Measurements from ENCODE around the gene ART1.

The ART1 gene

DNA sequence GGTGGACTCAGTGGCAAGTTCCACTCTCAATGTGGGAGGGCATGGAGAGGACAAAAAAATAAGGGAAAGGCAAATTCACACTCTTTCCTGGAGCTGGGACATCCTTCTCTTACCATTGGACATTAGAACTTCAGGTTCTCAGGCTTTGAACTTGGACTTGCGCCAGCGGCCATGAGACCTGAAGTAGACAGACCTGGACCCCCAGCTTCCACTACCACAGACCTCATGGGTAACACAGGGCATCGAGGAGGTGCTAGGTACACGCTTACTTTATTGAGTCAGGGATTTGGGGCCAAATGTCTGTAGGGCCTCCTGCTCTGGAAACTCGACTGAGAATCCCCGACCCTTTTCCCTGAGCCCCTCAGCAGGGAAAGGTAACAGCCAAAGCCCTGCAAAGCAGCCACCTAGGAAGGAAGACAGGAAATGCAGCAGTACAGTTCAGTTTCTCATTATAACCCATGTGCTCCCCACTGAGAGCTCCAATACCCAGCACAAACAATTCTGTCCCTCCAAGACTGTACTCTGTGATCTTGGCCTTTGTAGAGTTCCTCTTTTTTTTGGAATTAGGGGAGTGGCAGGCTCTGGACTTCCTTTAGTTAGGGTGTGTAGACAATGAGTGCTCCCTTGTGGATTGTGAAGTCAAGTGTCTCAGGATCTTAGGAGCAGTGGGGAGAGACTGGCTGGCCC lies 20.6 kb downstream of the ART1 start:
- Histone ChIP-seq H3K79me1 (replicated peaks; ENCODE audit: low read length, poor library complexity, severe bottlenecking) (no peaks in the 10 kb centered on the region), H3K4me3 (ENCODE audit: insufficient read depth in 1 of 2, low read depth in 1 of 2, low read length in 2 of 2) (no peak overlapping the region), H3K4me2 (ENCODE audit: low read length, poor library complexity, severe bottlenecking) (no peak overlapping the region), H3K18ac (ENCODE audit: low read depth in 1 of 2, low read length in 2 of 2) (no peak overlapping the region), H4K8ac (ENCODE audit: low read length) (no peak overlapping the region), H2BK5ac (ENCODE audit: low read depth, low read length, poor library complexity, severe bottlenecking) (no peak overlapping the region), H3K36me3 (ENCODE audit: control insufficient read depth in 1 of 2, insufficient read depth in 2 of 2, low read depth in 1 of 2, low read length in 2 of 2) (peaks cover 60 to 61% of the 10 kb centered on the region in 2 experiments), H2BK15ac (ENCODE audit: low read depth, poor library complexity, severe bottlenecking) (no peak overlapping the region), H3K27me3 (ENCODE audit: control insufficient read depth in 1 of 2, insufficient read depth in 1 of 2, low read length in 2 of 2) (no peaks in the 10 kb centered on the region), H3K27ac (ENCODE audit: low read length, poor library complexity, severe bottlenecking) (no peak overlapping the region), H3K4ac (ENCODE audit: low read depth in 1 of 2, low read length in 2 of 2) (no peak overlapping the region), H3K9me3 (ENCODE audit: control insufficient read depth, low read length) (no peaks in the 10 kb centered on the region), H2BK120ac (ENCODE audit: low read depth, low read length) (no peak overlapping the region), H4K91ac (ENCODE audit: low read length) (peak overlapping the region; percentile 11), H2BK12ac (ENCODE audit: low read length in 2 of 2) (no peak overlapping the region), H3K4me1 (ENCODE audit: control insufficient read depth, insufficient read depth, low read depth, low read length) (peaks cover 3% of the 10 kb centered on the region), H2AK5ac (ENCODE audit: low read length, severe bottlenecking) (no peak overlapping the region), H3K23ac (ENCODE audit: low read length in 2 of 2) (no peak overlapping the region), H3K14ac (ENCODE audit: low read length in 2 of 2) (no peak overlapping the region), H3K9ac (ENCODE audit: low read length) (no peak overlapping the region), H2AFZ (ENCODE audit: low read depth, low read length) (no peak overlapping the region)
- DNase-seq = no peak
- WGBS = 98% methylated on average over 6 of the region's 6 CpGs

DNA sequence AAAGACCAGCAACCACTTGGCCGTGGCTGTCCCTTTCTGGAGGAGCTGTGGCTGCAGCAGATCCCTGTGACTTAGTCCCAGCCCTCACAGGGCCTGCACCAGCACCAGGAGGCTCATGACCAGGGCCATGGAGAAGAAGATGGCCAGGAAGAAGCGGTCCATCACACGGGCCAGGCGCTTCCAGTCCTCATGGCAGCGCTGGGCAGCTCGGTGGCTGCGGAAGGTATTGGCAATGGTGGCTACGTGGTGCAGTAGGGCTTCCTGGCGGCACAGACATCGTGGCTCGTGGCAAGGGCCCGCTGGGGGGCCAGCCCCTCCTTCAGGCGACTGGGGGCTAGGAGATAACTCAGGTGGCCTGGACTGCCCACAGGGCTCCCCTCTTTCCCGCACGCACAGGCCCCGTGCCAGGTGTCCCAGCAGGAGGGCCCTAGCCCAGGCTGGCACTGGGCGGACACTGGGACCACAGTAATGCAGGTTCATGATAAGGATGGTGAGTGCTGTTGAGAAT lies 21.1 kb downstream of the ART1 start:
- DNase-seq = no peak
- H4K91ac ChIP-seq (ENCODE audit: low read length) = peak overlapping the region; percentile 11

DNA sequence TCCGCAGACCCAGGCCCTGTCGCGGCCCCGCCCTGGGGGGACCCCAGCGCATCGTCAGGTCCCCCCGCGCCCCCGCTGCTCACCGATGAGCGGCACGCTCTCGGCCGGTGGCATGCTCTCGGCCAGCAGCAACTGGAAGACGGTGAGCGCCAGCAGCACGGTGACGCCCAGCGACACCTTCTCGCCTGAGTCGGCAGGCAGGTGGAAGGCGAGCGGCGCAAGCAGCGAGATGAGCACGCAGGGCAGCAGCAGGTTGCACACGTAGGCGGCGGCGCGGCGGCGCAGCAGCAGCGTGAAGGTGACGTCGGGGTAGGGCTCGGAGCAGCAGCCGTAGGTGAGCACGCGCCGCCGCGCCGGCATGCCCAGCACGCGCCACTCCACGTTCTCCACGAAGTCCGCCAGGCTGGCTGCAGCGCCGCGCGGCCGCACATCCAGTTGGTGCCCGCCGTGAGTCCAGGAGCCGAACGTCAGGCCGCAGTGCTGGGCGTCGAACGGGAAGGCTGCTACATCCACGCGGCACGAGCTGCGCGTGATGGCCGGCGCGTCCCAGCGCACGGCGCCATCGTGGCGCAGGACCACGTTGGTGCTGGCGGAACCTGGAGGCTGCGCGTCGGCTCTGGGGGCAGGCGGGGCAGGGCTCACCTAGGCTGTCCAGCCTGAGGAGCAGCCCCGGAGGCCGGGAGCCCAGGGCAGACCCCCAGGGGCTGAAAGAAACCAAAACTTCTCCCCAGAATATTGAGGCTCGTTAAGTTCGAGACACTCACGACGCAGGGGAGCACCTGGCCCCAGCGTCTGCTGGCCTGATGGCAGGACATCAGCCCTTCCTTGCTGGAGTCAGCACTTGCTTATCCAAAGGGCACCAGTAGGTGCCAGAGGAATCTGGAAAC lies 22.5 kb downstream of the ART1 start:
- no peak overlapping the region for H3K27ac ChIP-seq (ENCODE audit: low read length, poor library complexity, severe bottlenecking)
- no peak overlapping the region for H3K4ac ChIP-seq (ENCODE audit: low read depth in 1 of 2, low read length in 2 of 2)
- peaks cover 3% of the 10 kb centered on the region for H3K4me1 ChIP-seq (ENCODE audit: control insufficient read depth, insufficient read depth, low read depth, low read length)
- H3K14ac ChIP-seq (ENCODE audit: low read length in 2 of 2) = no peak overlapping the region
- no peaks in the 10 kb centered on the region for H3K27me3 ChIP-seq (ENCODE audit: control insufficient read depth in 1 of 2, insufficient read depth in 1 of 2, low read length in 2 of 2)
- H4K8ac ChIP-seq (ENCODE audit: low read length) = no peak overlapping the region
- no peak overlapping the region for H3K18ac ChIP-seq (ENCODE audit: low read depth in 1 of 2, low read length in 2 of 2)
- no peak overlapping the region for H2AK5ac ChIP-seq (ENCODE audit: low read length, severe bottlenecking)
- H2BK120ac ChIP-seq (ENCODE audit: low read depth, low read length) = no peak overlapping the region
- H3K9me3 ChIP-seq (ENCODE audit: control insufficient read depth, low read length) = no peaks in the 10 kb centered on the region
- no peak overlapping the region for H4K91ac ChIP-seq (ENCODE audit: low read length)
- H2BK15ac ChIP-seq (ENCODE audit: low read depth, poor library complexity, severe bottlenecking) = no peak overlapping the region
- DNase-seq = no peak
- H3K79me1 ChIP-seq (replicated peaks; ENCODE audit: low read length, poor library complexity, severe bottlenecking) = peaks cover 10% of the 10 kb centered on the region
- no peak overlapping the region for H3K9ac ChIP-seq (ENCODE audit: low read length)
- 98% methylated on average over 89 of the region's 89 CpGs for WGBS
- H3K36me3 ChIP-seq (ENCODE audit: control insufficient read depth in 1 of 2, insufficient read depth in 2 of 2, low read depth in 1 of 2, low read length in 2 of 2) = peaks cover 76 to 79% of the 10 kb centered on the region in 2 experiments
- no peak overlapping the region for H3K4me2 ChIP-seq (ENCODE audit: low read length, poor library complexity, severe bottlenecking)
- no peak overlapping the region for H3K23ac ChIP-seq (ENCODE audit: low read length in 2 of 2)
- H3K4me3 ChIP-seq (ENCODE audit: insufficient read depth in 1 of 2, low read depth in 1 of 2, low read length in 2 of 2) = peak overlapping the region in 1 of 2 experiments; percentile 42
- no peak overlapping the region for H2BK12ac ChIP-seq (ENCODE audit: low read length in 2 of 2)
- H2AFZ ChIP-seq (ENCODE audit: low read depth, low read length) = no peak overlapping the region
- H2BK5ac ChIP-seq (ENCODE audit: low read depth, low read length, poor library complexity, severe bottlenecking) = no peak overlapping the region

More for the DNA sequence above, 21.1 kb downstream of the ART1 start:
- 97% methylated on average over 17 of the region's 17 CpGs for WGBS
- no peak overlapping the region for H2BK15ac ChIP-seq (ENCODE audit: low read depth, poor library complexity, severe bottlenecking)
- H3K27ac ChIP-seq (ENCODE audit: low read length, poor library complexity, severe bottlenecking) = no peak overlapping the region
- no peak overlapping the region for H2AK5ac ChIP-seq (ENCODE audit: low read length, severe bottlenecking)
- H3K23ac ChIP-seq (ENCODE audit: low read length in 2 of 2) = no peak overlapping the region
- H2BK5ac ChIP-seq (ENCODE audit: low read depth, low read length, poor library complexity, severe bottlenecking) = no peak overlapping the region
- no peak overlapping the region for H2BK12ac ChIP-seq (ENCODE audit: low read length in 2 of 2)
- H3K14ac ChIP-seq (ENCODE audit: low read length in 2 of 2) = no peak overlapping the region
- H3K18ac ChIP-seq (ENCODE audit: low read depth in 1 of 2, low read length in 2 of 2) = no peak overlapping the region
- no peaks in the 10 kb centered on the region for H3K27me3 ChIP-seq (ENCODE audit: control insufficient read depth in 1 of 2, insufficient read depth in 1 of 2, low read length in 2 of 2)
- peaks cover under 1% of the 10 kb centered on the region for H3K79me1 ChIP-seq (replicated peaks; ENCODE audit: low read length, poor library complexity, severe bottlenecking)
- no peaks in the 10 kb centered on the region for H3K9me3 ChIP-seq (ENCODE audit: control insufficient read depth, low read length)
- H3K36me3 ChIP-seq (ENCODE audit: control insufficient read depth in 1 of 2, insufficient read depth in 2 of 2, low read depth in 1 of 2, low read length in 2 of 2) = peaks cover 66 to 67% of the 10 kb centered on the region in 2 experiments
- H2AFZ ChIP-seq (ENCODE audit: low read depth, low read length) = no peak overlapping the region
- H3K4me1 ChIP-seq (ENCODE audit: control insufficient read depth, insufficient read depth, low read depth, low read length) = peaks cover 3% of the 10 kb centered on the region
- no peak overlapping the region for H4K8ac ChIP-seq (ENCODE audit: low read length)
- H3K4me3 ChIP-seq (ENCODE audit: insufficient read depth in 1 of 2, low read depth in 1 of 2, low read length in 2 of 2) = no peak overlapping the region
- H3K4ac ChIP-seq (ENCODE audit: low read depth in 1 of 2, low read length in 2 of 2) = no peak overlapping the region
- no peak overlapping the region for H3K4me2 ChIP-seq (ENCODE audit: low read length, poor library complexity, severe bottlenecking)
- no peak overlapping the region for H3K9ac ChIP-seq (ENCODE audit: low read length)
- no peak overlapping the region for H2BK120ac ChIP-seq (ENCODE audit: low read depth, low read length)

DNA sequence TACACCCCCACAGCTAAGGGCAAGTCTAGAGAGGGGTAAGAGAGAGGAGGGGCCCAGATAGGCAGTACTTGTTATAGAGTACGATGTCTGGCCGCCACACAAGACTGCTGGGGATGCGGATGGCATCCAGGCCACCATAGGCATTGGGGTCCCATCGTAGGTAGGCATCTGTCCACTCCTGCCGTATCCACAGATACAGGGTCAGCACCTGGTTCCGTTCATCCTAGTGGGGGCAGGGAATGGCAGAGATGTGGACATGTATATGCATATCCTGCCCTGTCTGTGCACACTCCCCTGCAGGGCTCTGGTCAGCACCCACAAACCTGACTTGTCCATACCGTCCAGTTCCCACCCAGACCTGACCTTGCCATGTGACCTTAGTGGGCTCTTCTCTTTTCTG lies 24.2 kb downstream of the ART1 start:
- Histone ChIP-seq H3K14ac (ENCODE audit: low read length in 2 of 2) (no peak overlapping the region), H2AK5ac (ENCODE audit: low read length, severe bottlenecking) (no peak overlapping the region), H2BK12ac (ENCODE audit: low read length in 2 of 2) (no peak overlapping the region), H2BK15ac (ENCODE audit: low read depth, poor library complexity, severe bottlenecking) (no peak overlapping the region), H3K4me2 (ENCODE audit: low read length, poor library complexity, severe bottlenecking) (no peak overlapping the region), H3K36me3 (ENCODE audit: control insufficient read depth in 1 of 2, insufficient read depth in 2 of 2, low read depth in 1 of 2, low read length in 2 of 2) (peaks cover 80 to 92% of the 10 kb centered on the region in 2 experiments), H2BK5ac (ENCODE audit: low read depth, low read length, poor library complexity, severe bottlenecking) (no peak overlapping the region), H3K79me1 (replicated peaks; ENCODE audit: low read length, poor library complexity, severe bottlenecking) (peaks cover 10% of the 10 kb centered on the region), H3K27me3 (ENCODE audit: control insufficient read depth in 1 of 2, insufficient read depth in 1 of 2, low read length in 2 of 2) (no peaks in the 10 kb centered on the region), H3K27ac (ENCODE audit: low read length, poor library complexity, severe bottlenecking) (no peak overlapping the region), H2BK120ac (ENCODE audit: low read depth, low read length) (no peak overlapping the region), H2AFZ (ENCODE audit: low read depth, low read length) (no peak overlapping the region), H3K4me3 (ENCODE audit: insufficient read depth in 1 of 2, low read depth in 1 of 2, low read length in 2 of 2) (no peak overlapping the region), H3K9ac (ENCODE audit: low read length) (no peak overlapping the region), H3K18ac (ENCODE audit: low read depth in 1 of 2, low read length in 2 of 2) (no peak overlapping the region), H4K91ac (ENCODE audit: low read length) (no peak overlapping the region), H3K23ac (ENCODE audit: low read length in 2 of 2) (no peak overlapping the region), H4K8ac (ENCODE audit: low read length) (no peak overlapping the region), H3K4me1 (ENCODE audit: control insufficient read depth, insufficient read depth, low read depth, low read length) (peaks cover 3% of the 10 kb centered on the region), H3K9me3 (ENCODE audit: control insufficient read depth, low read length) (no peaks in the 10 kb centered on the region), H3K4ac (ENCODE audit: low read depth in 1 of 2, low read length in 2 of 2) (no peak overlapping the region)
- WGBS = 96% methylated on average over 6 of the region's 7 CpGs
- DNase-seq = no peak

All from mesenchymal stem cell (in vitro differentiated cells and primary cell).